Spleen (tissue), 11 donors: Measurements from ENCODE around the gene CNST. TPM values are rescaled to one million over a fixed set of nuclear protein-coding genes. Genes with fewer than 3 reads are reported as not detected.
A peak's percentile ranks its signal among the peaks of the same experiment; 100 is the strongest.
"Not testable (repeated sequence)": the region's sequence is repeated elsewhere in the genome, so short reads cannot be mapped to it uniquely, and the experiment has no call there.

ENCODE experiments used
- DNase-seq: peaks from one replicate; pipeline ENCODE4 v3.0.0-alpha.2; 2020
- H3K27ac ChIP-seq, 8 donors: fragments of 200-600 bp; sonication (generic) in 7 of 8; 1 replicate in 4 of 8; 2 replicates in 4 of 8; pipeline versions ENCODE4 v1.5.0 to v1.8.0; 2016 to 2021; ENCODE audit warnings: inconsistent platforms in 4 of 8, mild to moderate bottlenecking in 4 of 8, moderate library complexity in 1 of 8
- H3K27me3 ChIP-seq, 7 donors: fragments of 200-600 bp; sonication (generic) in 6 of 7; replicated peaks in 1 of 7; 1 replicate in 4 of 7; 2 replicates in 3 of 7; pipeline versions ENCODE4 v1.5.0 to v1.8.0; 2016 to 2021; ENCODE audit warnings: inconsistent platforms in 3 of 7, mild to moderate bottlenecking in 1 of 7
- H3K36me3 ChIP-seq, 6 donors: fragments of 200-600 bp; sonication (generic) in 5 of 6; 1 replicate in 4 of 6; 2 replicates in 2 of 6; pipeline versions ENCODE4 v1.5.0 to v1.8.0; 2016 to 2021; ENCODE audit warnings: inconsistent platforms in 2 of 6
- H3K4me1 ChIP-seq, 6 donors: fragments of 200-600 bp; sonication (generic) in 5 of 6; 1 replicate in 3 of 6; 2 replicates in 3 of 6; pipeline versions ENCODE4 v1.5.0 to v1.8.0; 2016 to 2021; ENCODE audit warnings: inconsistent platforms in 3 of 6
- H3K4me3 ChIP-seq, 8 donors: fragments of 200-600 bp; sonication (generic) in 7 of 8; 1 replicate in 4 of 8; 2 replicates in 4 of 8; pipeline versions ENCODE4 v1.5.0 to v1.8.0; 2016 to 2021; ENCODE audit warnings: inconsistent platforms in 4 of 8, mild to moderate bottlenecking in 4 of 8, moderate library complexity in 2 of 8
- H3K9me3 ChIP-seq, 8 donors: fragments of 200-600 bp; sonication (generic) in 7 of 8; 1 replicate in 4 of 8; 2 replicates in 4 of 8; pipeline versions ENCODE4 v1.5.0 to v1.8.0; 2016 to 2021; ENCODE audit warnings: inconsistent platforms in 4 of 8
- POLR2A ChIP-seq, 3 donors: fragments of 450-650 bp; IDR thresholded peaks; one replicate each; pipeline ENCODE4 v1.5.1; 2017; ENCODE audit warnings: antibody characterized with exemption in 3 of 3, mild to moderate bottlenecking in 1 of 3
- POLR2AphosphoS5 ChIP-seq, 3 donors: sonication (generic); formaldehyde crosslinking; IDR thresholded peaks; one replicate each; pipeline ENCODE4 v1.5.1; 2017; ENCODE audit warnings: antibody characterized with exemption in 3 of 3
- WGBS, 5 donors: extraction: QIAGEN DNeasy Blood & Tissue Kit in 3 of 5; methylation state at CpG; one replicate each; pipeline versions ENCODE4 v1.1.5 to v1.1.7; 2013 to 2018; 5-methylcytosine and 5-hydroxymethylcytosine counted together
- intact Hi-C: fragments of 100-400 bp; cut with DNase I; formaldehyde crosslinking; loops from one replicate; pipeline ENCODE4 v1.15.0; 2023; ENCODE audit warnings: low total_unique reads
- polyA plus RNA-seq, 3 donors: library from polyadenylated mRNA; stranded (reverse); fragments of 200-250 nt; gene quantifications; one replicate each; pipeline ENCODE4 v1.2.1, GENCODE V29; 2013
- total RNA-seq, 7 donors: library from RNA; depleted of rRNA in 3 of 7; stranded (reverse); fragments of >200 nt in 3 of 7; fragmentation: NEBNext Ultra II Directional in 4 of 7; extraction: Animal tissue kit (Norgen Biotek cat#: 25700) in 4 of 7; gene quantifications; one replicate each; pipeline versions ENCODE4 v1.1.0 to v1.2.1, GENCODE V29; 2016 to 2021
- TF ChIP-seq, protein P1 (sequence below), 11 experiments: fragments of 200-600 bp in 7 of 11; fragments of 450-650 bp in 4 of 11; sonication (generic) in 4 of 11; IDR thresholded peaks in 8 of 11; conservative IDR thresholded peaks in 3 of 11; 1 replicate in 7 of 11; 2 replicates in 4 of 11; pipeline versions ENCODE4 v1.4.0 to v1.8.0; 2016 to 2021; ENCODE audit warnings: antibody characterized with exemption in 11 of 11, inconsistent platforms in 4 of 11, mild to moderate bottlenecking in 1 of 11
- donor health status: healthy with polysubstance abuse.
- donor health status: DM: no; HTN: no; CAD: no; lungs with moderate emphysema.
- donor health status: DM: no; HTN: no; CAD: no.
- donor health status: Bipolar disorder and iron deficiency.
- donor health status: healthy.
- donor health status: DM: no; HTN: no; CAD: no.
- donor health status: DM: yes; HTN: yes; CAD: no.

Gene CNST
- total and polyA plus RNA-seq, 10 donors, result 7.5 to 40.5 (median 30.0) TPM

DNA sequence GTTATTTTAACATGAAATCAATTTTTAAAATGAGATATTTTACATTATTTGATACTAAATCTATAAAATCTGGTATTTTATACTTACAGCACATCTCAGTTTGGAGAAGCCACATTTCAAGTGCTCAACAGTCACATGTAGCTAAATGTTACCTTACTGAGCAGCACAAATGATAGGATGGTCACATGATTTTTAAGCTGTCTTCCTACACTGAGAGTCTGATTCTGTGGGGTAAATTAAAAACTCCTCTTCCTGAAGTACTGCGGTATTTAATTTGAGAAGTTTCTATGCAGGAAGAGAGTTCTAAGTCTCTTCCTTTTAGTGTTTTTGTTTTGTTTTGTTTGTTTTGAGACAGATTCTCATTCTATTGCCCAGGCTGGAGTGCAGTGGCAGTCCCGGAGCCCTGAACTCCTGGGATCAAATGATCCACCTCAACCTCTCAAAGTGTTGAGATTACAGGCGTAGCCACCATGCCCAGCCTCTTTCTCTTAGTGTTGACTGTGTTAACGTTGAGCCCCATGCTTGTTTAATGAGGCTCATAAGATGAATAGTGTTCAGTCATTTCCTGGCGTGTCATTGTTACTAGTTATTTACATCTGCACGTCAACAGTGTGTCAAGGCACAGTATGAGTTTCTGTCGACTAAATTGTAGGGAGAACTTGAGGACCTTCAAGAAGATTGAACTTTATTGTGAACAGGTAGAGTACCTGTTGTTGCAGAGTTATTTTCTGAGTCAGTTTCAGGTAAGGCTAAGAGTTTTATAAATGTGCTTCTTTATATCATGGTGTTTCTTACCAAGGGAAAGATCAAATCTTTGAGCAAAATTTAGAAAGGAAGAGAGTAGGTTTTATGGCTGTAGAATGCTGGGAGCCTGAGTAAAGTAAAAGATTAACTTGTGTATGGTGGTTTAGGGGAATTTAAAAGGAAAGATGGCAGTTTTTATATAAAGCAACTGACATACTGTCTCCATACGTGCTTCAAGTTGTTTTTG is 3.3 kb downstream of the CNST start:
- Histone ChIP-seq H3K4me1 (peaks cover 51 to 90% (median 86%) of the 10 kb centered on the region in 6 donors), H3K4me3 (peak overlapping the region in 3 of 8 donors; percentile 1 to 47 (median 17)), H3K9me3 (no peaks in the 10 kb centered on the region), H3K36me3 (peaks cover 0 to 5% (median 0%) of the 10 kb centered on the region in 6 donors), H3K27me3 (no peaks in the 10 kb centered on the region), H3K27ac (peak overlapping the region; percentile 67 to 99 (median 91))
- no peak for DNase-seq
- TF ChIP-seq, protein P1, sequence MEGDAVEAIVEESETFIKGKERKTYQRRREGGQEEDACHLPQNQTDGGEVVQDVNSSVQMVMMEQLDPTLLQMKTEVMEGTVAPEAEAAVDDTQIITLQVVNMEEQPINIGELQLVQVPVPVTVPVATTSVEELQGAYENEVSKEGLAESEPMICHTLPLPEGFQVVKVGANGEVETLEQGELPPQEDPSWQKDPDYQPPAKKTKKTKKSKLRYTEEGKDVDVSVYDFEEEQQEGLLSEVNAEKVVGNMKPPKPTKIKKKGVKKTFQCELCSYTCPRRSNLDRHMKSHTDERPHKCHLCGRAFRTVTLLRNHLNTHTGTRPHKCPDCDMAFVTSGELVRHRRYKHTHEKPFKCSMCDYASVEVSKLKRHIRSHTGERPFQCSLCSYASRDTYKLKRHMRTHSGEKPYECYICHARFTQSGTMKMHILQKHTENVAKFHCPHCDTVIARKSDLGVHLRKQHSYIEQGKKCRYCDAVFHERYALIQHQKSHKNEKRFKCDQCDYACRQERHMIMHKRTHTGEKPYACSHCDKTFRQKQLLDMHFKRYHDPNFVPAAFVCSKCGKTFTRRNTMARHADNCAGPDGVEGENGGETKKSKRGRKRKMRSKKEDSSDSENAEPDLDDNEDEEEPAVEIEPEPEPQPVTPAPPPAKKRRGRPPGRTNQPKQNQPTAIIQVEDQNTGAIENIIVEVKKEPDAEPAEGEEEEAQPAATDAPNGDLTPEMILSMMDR (IDR thresholded peaks at IDR 0.05 in 8 of 11, conservative IDR thresholded peaks at IDR 0.05 in 3 of 11), result no peak
- TF ChIP-seq POLR2AphosphoS5 (IDR thresholded peaks at IDR 0.05) (peak in 1 of 3 donors; percentile 47), POLR2A (IDR thresholded peaks at IDR 0.05) (peak in 1 of 3 donors; percentile 11)
- intact Hi-C loops, result no loop called here
- WGBS, 5 donors, result 19 to 33% (median 24%) methylated on average over 8 of the region's 8 CpGs

DNA sequence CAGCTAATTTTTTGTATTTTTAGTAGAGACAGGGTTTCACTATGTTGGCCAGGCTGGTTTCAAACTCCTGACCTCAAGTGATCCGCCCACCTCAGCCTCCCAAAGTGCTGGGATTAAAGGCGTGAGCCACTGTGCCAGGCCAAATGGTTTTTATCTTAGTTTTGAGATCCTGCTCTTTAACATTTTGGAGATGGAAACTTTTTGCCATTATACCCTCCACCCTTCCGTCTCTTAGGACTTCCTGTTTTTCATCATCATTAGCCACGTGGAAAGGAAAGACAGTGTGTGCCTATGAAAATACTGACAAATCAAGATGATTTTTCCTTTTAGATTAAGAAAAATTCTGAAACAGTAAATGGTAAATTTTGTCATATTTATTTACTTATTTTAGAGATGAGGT is 5.1 kb downstream of the CNST start:
- H3K36me3 ChIP-seq, H3K9me3 ChIP-seq, H3K27me3 ChIP-seq, intact Hi-C loops, DNase-seq: not testable (repeated sequence)
- Histone ChIP-seq H3K4me3 (peak overlapping the region in 1 of 8 donors; percentile 47), H3K4me1 (peaks cover 42 to 91% (median 75%) of the 10 kb centered on the region in 6 donors), H3K27ac (peak overlapping the region; percentile 67 to 99 (median 91))
- peak in 1 of 3 donors; percentile 54 for TF ChIP-seq POLR2AphosphoS5 (IDR thresholded peaks at IDR 0.05)
- 25 to 41% (median 27%) methylated on average over 4 of the region's 4 CpGs for WGBS, 5 donors

DNA sequence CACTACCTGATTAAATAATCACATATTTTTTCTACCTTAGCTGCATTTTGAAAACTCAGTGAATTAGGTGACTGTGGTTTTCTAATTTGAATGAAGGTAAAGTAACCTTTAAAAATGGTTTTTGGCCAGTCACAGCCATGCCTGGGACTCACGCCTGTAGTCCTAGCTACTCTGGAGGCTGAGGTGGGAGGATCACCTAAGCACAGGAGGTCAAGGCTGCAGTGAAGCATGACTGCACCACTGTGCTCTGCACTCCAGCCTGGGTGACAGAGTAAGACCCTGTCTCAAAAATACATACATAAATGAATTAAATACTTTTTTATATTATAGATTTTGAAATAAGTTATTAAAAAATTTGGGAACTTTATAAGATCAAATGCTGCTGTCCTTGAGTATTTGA is 5.7 kb downstream of the CNST start:
- DNase-seq, result no peak
- H3K4me3 ChIP-seq, result peak overlapping the region in 1 of 8 donors; percentile 47
- intact Hi-C loops, result no loop called here
- H3K27ac ChIP-seq, result peak overlapping the region; percentile 67 to 99 (median 91)
- H3K4me1 ChIP-seq, result peaks cover 42 to 95% (median 77%) of the 10 kb centered on the region in 6 donors
- TF ChIP-seq, protein P1 (IDR thresholded peaks at IDR 0.05 in 8 of 11, conservative IDR thresholded peaks at IDR 0.05 in 3 of 11), result no peak
- TF ChIP-seq POLR2A (IDR thresholded peaks at IDR 0.05) (no peak), POLR2AphosphoS5 (IDR thresholded peaks at IDR 0.05) (no peak)
- no peaks in the 10 kb centered on the region for H3K9me3 ChIP-seq
- no peaks in the 10 kb centered on the region for H3K27me3 ChIP-seq
- 80 to 93% (median 83%) methylated on average over 1 of the region's 1 CpG for WGBS, 5 donors
- peaks cover 0 to 5% (median 0%) of the 10 kb centered on the region in 6 donors for H3K36me3 ChIP-seq

DNA sequence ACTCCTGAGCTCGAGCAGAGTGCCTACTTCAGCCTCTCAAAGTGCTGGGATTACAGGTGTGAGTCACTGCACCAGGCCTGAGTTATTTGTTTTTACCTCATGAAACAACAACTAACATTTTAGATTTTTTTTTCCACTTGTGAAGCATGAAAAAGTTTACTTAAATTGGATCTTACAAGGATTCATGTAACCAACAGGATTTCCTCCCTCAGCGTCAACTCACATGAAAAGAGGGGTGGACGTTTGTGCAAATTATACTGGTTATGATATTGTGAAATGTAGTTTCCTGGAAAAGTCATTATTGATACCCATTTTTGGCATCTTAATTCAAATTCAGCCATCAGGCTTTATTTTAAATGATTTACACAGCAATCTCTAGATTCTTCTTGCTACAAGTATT is 6.5 kb downstream of the CNST start:
- TF ChIP-seq, protein P1 (IDR thresholded peaks at IDR 0.05 in 8 of 11, conservative IDR thresholded peaks at IDR 0.05 in 3 of 11), result no peak
- TF ChIP-seq POLR2AphosphoS5 (IDR thresholded peaks at IDR 0.05) (no peak), POLR2A (IDR thresholded peaks at IDR 0.05) (no peak)
- Histone ChIP-seq H3K27ac (peak overlapping the region; percentile 21 to 99 (median 91)), H3K9me3 (no peaks in the 10 kb centered on the region), H3K27me3 (no peaks in the 10 kb centered on the region), H3K36me3 (peaks cover 0 to 5% (median 0%) of the 10 kb centered on the region in 6 donors), H3K4me1 (peaks cover 39 to 95% (median 77%) of the 10 kb centered on the region in 6 donors), H3K4me3 (no peak overlapping the region)
- intact Hi-C loops, result no loop called here
- WGBS, 5 donors, result 25 to 50% (median 30%) methylated on average over 3 of the region's 3 CpGs
- DNase-seq, result no peak
